Activated CD4-positive, alpha-beta memory T cell treated with anti-CD3 and anti-CD28 coated beads for 36 hours (primary cell): Measurements from ENCODE around the gene SUPT5H. TPM values are rescaled to one million over a fixed set of nuclear protein-coding genes. Genes with fewer than 3 reads are reported as not detected.

Experiments used
- CTCF ChIA-PET: fragments of 350-600 bp; sonication (Branson Sonifier 250); formaldehyde crosslinking; loops from one replicate; lab custom pipeline; 2021; ENCODE audit warnings: antibody characterized with exemption, inconsistent platforms; lab: Charles Lee
- POLR2A ChIA-PET: fragments of 350-600 bp; sonication (Branson Sonifier 250); formaldehyde crosslinking; loops from one replicate; lab custom pipeline; 2021; ENCODE audit warnings: antibody characterized with exemption; lab: Charles Lee
- DNase-seq: peaks from one replicate; pipeline ENCODE4 v3.0.0-alpha.2; 2020
- H3K27ac Mint-ChIP-seq: one replicate; pipeline ENCODE4 v1.8.0; 2021; ENCODE audit warnings: mixed read lengths
- H3K27me3 Mint-ChIP-seq: one replicate; pipeline ENCODE4 v1.8.0; 2021; ENCODE audit warnings: mixed read lengths
- H3K36me3 Mint-ChIP-seq: one replicate; pipeline ENCODE4 v1.8.0; 2021; ENCODE audit warnings: mixed read lengths
- H3K4me1 Mint-ChIP-seq: one replicate; pipeline ENCODE4 v1.8.0; 2021; ENCODE audit warnings: low read depth, mixed read lengths
- H3K4me3 Mint-ChIP-seq: one replicate; pipeline ENCODE4 v1.8.0; 2021; ENCODE audit warnings: mild to moderate bottlenecking, mixed read lengths
- H3K9me3 Mint-ChIP-seq: one replicate; pipeline ENCODE4 v1.8.0; 2021; ENCODE audit warnings: mixed read lengths
- intact Hi-C: fragments of 100-400 bp; cut with micrococcal nuclease; formaldehyde crosslinking; loops from one replicate; pipeline ENCODE4 v1.15.1; 2023
- total RNA-seq, 2 experiments: library from RNA; stranded (reverse); gene quantifications; one replicate each; pipeline ENCODE4 v1.2.3, GENCODE V29; 2021

Gene SUPT5H
- total RNA-seq, 2 experiments from 2014 or later = 180 to 183 TPM

- H3K9me3 Mint-ChIP-seq = no peaks in the 10 kb centered on the region
- H3K36me3 Mint-ChIP-seq = no peaks in the 10 kb centered on the region
- peaks cover 40% of the 10 kb centered on the region for H3K27me3 Mint-ChIP-seq
- H3K4me3 Mint-ChIP-seq = peak within 1 kb of the TSS; percentile 43
- no peak for DNase-seq
- ChIA-PET POLR2A (no interaction called here), CTCF (interaction anchor here (1.2 to 2.7 kb wide), 4 partner anchors 10 to 75 kb away, joined by 3 to 16 read pairs (median 5); partner anchors contain the start of gene EID2B)
- no peak within 1 kb of the TSS for H3K27ac Mint-ChIP-seq
- intact Hi-C loops = no loop called here
- peaks cover 9% of the 10 kb centered on the region for H3K4me1 Mint-ChIP-seq
Observed at GRCh38 chr19:39514840-39515550, 69.6 kb downstream of the SUPT5H start, which contains the start of gene SELENOV. Gene SELENOV, plus strand, starts transcription at chr19:39515139. Its CDS starts 74 bp downstream, at chr19:39515213.

GRCh38 chr19:39515551-39516191, 70.3 kb downstream of the SUPT5H start:
- Mint-ChIP-seq H3K9me3 (no peaks in the 10 kb centered on the region), H3K4me1 (peaks cover 9% of the 10 kb centered on the region), H3K4me3 (peak overlapping the region; percentile 16), H3K27me3 (peaks cover 40% of the 10 kb centered on the region), H3K27ac (no peak overlapping the region), H3K36me3 (no peaks in the 10 kb centered on the region)
- ChIA-PET CTCF (interaction anchor here (1.2 to 1.4 kb wide), 2 partner anchors 17 to 76 kb away, joined by 4 to 6 read pairs; partner anchors contain the start of gene EID2B), POLR2A (no interaction called here)
- DNase-seq = peak; percentile 23
- intact Hi-C loops = no loop called here

GRCh38 chr19:39516270-39516669, 70.9 kb downstream of the SUPT5H start:
- intact Hi-C loops = no loop called here
- Mint-ChIP-seq H3K36me3 (no peaks in the 10 kb centered on the region), H3K9me3 (no peaks in the 10 kb centered on the region), H3K27ac (no peak overlapping the region), H3K27me3 (peaks cover 40% of the 10 kb centered on the region), H3K4me3 (no peak overlapping the region), H3K4me1 (peaks cover 9% of the 10 kb centered on the region)
- no peak for DNase-seq
- POLR2A ChIA-PET = no interaction called here
- CTCF ChIA-PET = no interaction called here

GRCh38 chr19:39517432-39517831, 72.0 kb downstream of the SUPT5H start:
- CTCF ChIA-PET = no interaction called here
- Mint-ChIP-seq H3K9me3 (no peaks in the 10 kb centered on the region), H3K4me1 (peaks cover 9% of the 10 kb centered on the region), H3K4me3 (no peak overlapping the region), H3K27ac (no peak overlapping the region), H3K27me3 (peaks cover 35% of the 10 kb centered on the region), H3K36me3 (no peaks in the 10 kb centered on the region)
- DNase-seq = no peak
- intact Hi-C loops = no loop called here
- POLR2A ChIA-PET = no interaction called here

- intact Hi-C loops = no loop called here
- Mint-ChIP-seq H3K36me3 (no peaks in the 10 kb centered on the region), H3K9me3 (no peaks in the 10 kb centered on the region), H3K4me3 (no peak overlapping the region), H3K27ac (no peak overlapping the region), H3K27me3 (peaks cover 33% of the 10 kb centered on the region), H3K4me1 (peaks cover 9% of the 10 kb centered on the region)
- ChIA-PET POLR2A (interaction anchor here (0.9 kb wide), 1 partner anchor 11 kb away, joined by 3 read pairs; no protein-coding TSS in a partner anchor), CTCF (interaction anchor here (0.8 kb wide), 1 partner anchor 15 kb away, joined by 4 read pairs; no protein-coding TSS in a partner anchor)
- no peak for DNase-seq
Observed at GRCh38 chr19:39518458-39518857, 73.1 kb downstream of the SUPT5H start.

GRCh38 chr19:39518975-39519374, 73.6 kb downstream of the SUPT5H start:
- H3K36me3 Mint-ChIP-seq = no peaks in the 10 kb centered on the region
- intact Hi-C loops = no loop called here
- no peak for DNase-seq
- H3K4me3 Mint-ChIP-seq = no peak overlapping the region
- peaks cover 29% of the 10 kb centered on the region for H3K27me3 Mint-ChIP-seq
- H3K9me3 Mint-ChIP-seq = no peaks in the 10 kb centered on the region
- peaks cover 9% of the 10 kb centered on the region for H3K4me1 Mint-ChIP-seq
- H3K27ac Mint-ChIP-seq = no peak overlapping the region
- ChIA-PET CTCF (interaction anchor here (0.8 to 1.2 kb wide), 2 partner anchors 13 to 16 kb away, joined by 3 to 4 read pairs; no protein-coding TSS in a partner anchor), POLR2A (interaction anchor here (0.9 kb wide), 1 partner anchor 12 kb away, joined by 3 read pairs; no protein-coding TSS in a partner anchor)

- no peaks in the 10 kb centered on the region for H3K9me3 Mint-ChIP-seq
- no peak overlapping the region for H3K4me3 Mint-ChIP-seq
- peaks cover 3% of the 10 kb centered on the region for H3K4me1 Mint-ChIP-seq
- ChIA-PET POLR2A (no interaction called here), CTCF (interaction anchor here (1.5 kb wide), 1 partner anchor 10 kb away, joined by 4 read pairs; no protein-coding TSS in a partner anchor)
- H3K27ac Mint-ChIP-seq = no peak overlapping the region
- H3K27me3 Mint-ChIP-seq = peaks cover 13% of the 10 kb centered on the region
- no peak for DNase-seq
- intact Hi-C loops = no loop called here
- no peaks in the 10 kb centered on the region for H3K36me3 Mint-ChIP-seq
Observed at GRCh38 chr19:39520541-39521484, 75.4 kb downstream of the SUPT5H start.

GRCh38 chr19:39524495-39524894, 79.1 kb downstream of the SUPT5H start:
- POLR2A ChIA-PET = no interaction called here
- Mint-ChIP-seq H3K36me3 (no peaks in the 10 kb centered on the region), H3K27ac (no peak overlapping the region), H3K27me3 (no peaks in the 10 kb centered on the region), H3K4me1 (peaks cover 4% of the 10 kb centered on the region), H3K4me3 (no peak overlapping the region), H3K9me3 (no peaks in the 10 kb centered on the region)
- CTCF ChIA-PET = interaction anchor here (0.7 to 1.7 kb wide), 6 partner anchors 9 to 127 kb away, joined by 3 to 6 read pairs (median 4); partner anchors contain the start of gene DLL3
- no peak for DNase-seq
- intact Hi-C loops = no loop called here

GRCh38 chr19:39525205-39525604, 79.8 kb downstream of the SUPT5H start:
- Mint-ChIP-seq H3K4me3 (no peak overlapping the region), H3K36me3 (no peaks in the 10 kb centered on the region), H3K27ac (no peak overlapping the region), H3K4me1 (peaks cover 4% of the 10 kb centered on the region), H3K9me3 (no peaks in the 10 kb centered on the region), H3K27me3 (no peaks in the 10 kb centered on the region)
- ChIA-PET CTCF (interaction anchor here (0.8 to 1.7 kb wide), 6 partner anchors 9 to 128 kb away, joined by 3 to 5 read pairs (median 4); partner anchors contain the start of gene DLL3), POLR2A (no interaction called here)
- intact Hi-C loops = no loop called here
- no peak for DNase-seq
